NCI-H128 (cell line): Measurements from ENCODE around the gene CEACAM19.
"Not testable (repeated sequence)": the region's sequence is repeated elsewhere in the genome, so short reads cannot be mapped to it uniquely, and the experiment has no call there.

Experiments used
- DNase-seq: peaks from one replicate; lab custom pipeline; 2025; ENCODE audit not compliant: unreplicated experiment; lab: John Stamatoyannopoulos, UW

Gene CEACAM19, protein sequence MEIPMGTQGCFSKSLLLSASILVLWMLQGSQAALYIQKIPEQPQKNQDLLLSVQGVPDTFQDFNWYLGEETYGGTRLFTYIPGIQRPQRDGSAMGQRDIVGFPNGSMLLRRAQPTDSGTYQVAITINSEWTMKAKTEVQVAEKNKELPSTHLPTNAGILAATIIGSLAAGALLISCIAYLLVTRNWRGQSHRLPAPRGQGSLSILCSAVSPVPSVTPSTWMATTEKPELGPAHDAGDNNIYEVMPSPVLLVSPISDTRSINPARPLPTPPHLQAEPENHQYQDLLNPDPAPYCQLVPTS

GRCh38 chr19:44671400-44671799, at the start of gene CEACAM19:
Gene CEACAM19, plus strand, starts transcription at chr19:44671482. Its CDS starts 450 bp downstream, at chr19:44671932.
- DNase-seq: no peak

DNA sequence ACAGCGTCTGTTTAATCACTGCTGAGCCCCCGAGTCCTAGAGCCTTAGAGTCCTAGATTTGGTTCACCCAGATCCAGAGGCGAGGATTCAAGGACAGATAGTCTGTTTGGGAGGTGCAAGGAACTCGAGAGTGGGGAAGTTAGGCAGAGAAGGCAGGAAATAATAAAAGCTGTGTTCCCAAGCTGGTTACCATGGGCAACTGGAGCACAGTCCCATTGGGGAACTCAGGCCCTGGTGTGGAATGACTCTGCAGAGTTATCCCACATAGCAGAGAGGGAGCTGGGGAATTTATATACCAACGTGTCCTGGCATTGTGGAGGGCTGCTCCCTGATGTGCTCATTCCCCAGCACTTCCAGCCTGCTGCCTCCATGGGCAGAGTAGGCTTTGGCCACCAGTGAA, 48.2 kb upstream of the CEACAM19 start:
- DNase-seq: no peak

GRCh38 chr19:44623626-44624025, 47.7 kb upstream of the CEACAM19 start:
- DNase-seq: no peak

DNA sequence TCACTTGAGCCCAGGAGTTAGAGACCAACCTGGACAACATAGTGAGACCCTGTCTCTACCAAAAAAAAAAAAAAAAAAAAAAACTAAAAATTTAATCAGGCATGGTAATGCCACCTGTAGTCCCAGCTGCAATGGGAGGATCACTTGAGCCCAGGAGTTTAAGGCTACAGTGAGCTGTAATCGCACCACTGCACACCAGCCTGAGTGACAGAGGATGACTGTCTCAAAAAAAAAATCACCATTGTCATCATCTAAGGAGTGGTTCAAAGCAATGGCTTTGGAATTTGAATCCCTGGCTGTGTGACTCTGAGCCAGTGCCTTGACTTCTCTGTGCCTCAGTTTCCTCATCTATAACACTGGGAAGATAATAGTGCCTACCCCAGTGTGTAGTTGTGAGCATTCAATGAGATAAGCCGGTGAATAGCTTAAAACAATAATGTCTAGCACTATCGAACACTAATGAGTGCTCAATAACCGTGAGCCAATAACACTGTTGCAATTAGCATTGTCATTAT, 46.4 kb upstream of the CEACAM19 start:
- no peak for DNase-seq

GRCh38 chr19:44625637-44626036, 45.6 kb upstream of the CEACAM19 start:
- DNase-seq: not testable (repeated sequence)

DNA sequence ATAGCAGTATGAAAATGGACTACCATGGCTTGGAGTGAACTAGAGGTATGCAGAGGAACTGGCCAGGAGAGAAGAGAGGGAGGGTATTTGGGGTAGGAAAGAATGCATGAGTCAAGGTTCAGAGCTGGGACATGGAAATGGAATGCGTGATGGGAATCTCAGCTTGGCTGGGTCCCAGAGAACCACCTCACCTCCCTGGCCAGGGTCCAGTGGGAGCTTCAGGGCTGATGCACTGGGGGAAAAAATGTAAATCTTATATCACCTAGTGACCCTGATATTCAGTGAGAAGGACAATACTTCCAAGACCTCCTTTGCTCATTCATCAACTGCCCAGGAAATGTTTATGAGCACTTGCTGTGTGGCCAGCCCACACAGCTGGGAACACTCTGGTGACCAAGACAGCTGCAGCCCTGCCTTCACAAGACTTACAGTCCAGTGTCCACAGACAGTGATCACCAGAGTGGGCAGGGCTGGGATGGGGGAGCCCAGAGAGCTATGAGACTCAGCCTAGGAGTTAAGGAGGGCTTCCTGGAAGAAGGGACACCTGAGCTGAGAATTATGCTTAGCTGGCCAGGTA, 45.1 kb upstream of the CEACAM19 start:
- no peak for DNase-seq

- DNase-seq: no peak
Observed at GRCh38 chr19:44627631-44628030, 43.7 kb upstream of the CEACAM19 start.

DNA sequence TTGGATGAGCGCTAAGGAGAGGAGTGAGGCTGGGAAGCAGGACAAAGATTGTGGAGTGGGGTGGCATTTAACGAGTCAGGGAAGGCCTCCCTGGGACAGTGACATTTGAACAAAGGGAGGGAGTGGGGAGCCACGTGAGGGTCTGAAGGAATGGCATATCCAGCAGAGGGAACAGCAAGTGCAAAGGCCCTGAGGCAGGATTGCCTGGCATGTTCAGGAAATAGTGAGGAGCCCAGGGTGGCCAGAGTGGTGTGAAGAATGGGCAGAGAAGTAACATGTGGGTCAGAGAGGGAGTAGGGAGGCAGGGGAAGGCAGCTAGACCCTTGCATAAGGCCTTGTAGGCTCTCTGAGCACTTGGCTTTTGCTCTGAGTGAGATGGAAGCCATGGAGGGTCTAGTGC, 42.5 kb upstream of the CEACAM19 start:
- DNase-seq: no peak

DNA sequence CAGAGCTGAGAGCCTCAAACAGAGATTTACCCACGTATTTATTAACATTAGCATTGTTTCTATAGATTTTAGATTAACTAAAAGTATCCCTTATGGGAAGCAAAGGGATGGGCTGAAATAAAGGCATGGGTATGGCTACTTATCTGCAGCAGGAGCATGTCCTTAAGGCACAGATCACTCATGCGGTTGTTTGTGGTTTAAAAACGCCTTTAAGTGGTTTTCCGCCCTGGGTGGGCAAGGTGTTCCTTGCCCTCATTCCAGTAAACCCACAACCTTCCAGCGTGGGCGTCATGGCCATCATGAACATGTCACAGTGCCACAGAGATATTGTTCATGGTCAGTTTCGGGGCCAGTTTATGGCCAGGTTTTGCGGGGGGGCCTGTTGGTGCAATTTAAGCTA, 39.7 kb upstream of the CEACAM19 start:
- DNase-seq: not testable (repeated sequence)

GRCh38 chr19:44634058-44634457, 37.2 kb upstream of the CEACAM19 start:
- DNase-seq: not testable (repeated sequence)

DNA sequence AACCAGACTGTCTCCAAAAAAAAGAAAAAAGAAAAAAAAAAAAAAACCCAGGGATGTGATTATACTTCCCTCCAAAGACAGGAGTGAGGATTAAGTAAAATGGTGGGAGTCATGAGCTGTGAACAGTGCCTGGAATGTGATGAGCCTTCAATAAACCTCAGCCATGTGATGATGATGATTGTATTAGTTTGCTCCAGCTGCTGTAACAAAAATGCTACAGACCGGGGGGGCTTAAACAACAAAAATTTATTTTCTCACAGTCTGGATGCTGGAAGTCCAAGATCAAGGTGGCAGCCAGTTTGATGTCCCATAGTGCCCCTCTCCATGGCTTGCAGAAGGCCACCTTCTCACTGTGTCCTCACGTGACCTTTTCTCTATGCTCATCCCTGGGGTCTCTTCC, 36.5 kb upstream of the CEACAM19 start:
- no peak for DNase-seq

- no peak for DNase-seq
Observed at GRCh38 chr19:44635581-44636438, 35.5 kb upstream of the CEACAM19 start.

- no peak for DNase-seq
Observed at GRCh38 chr19:44636439-44637389, 34.6 kb upstream of the CEACAM19 start.

GRCh38 chr19:44637390-44637764, 33.9 kb upstream of the CEACAM19 start:
- DNase-seq: no peak

- no peak for DNase-seq
Observed at GRCh38 chr19:44640518-44640917, 30.8 kb upstream of the CEACAM19 start.

- DNase-seq: no peak
Observed at GRCh38 chr19:44641501-44642265, 29.6 kb upstream of the CEACAM19 start.

DNA sequence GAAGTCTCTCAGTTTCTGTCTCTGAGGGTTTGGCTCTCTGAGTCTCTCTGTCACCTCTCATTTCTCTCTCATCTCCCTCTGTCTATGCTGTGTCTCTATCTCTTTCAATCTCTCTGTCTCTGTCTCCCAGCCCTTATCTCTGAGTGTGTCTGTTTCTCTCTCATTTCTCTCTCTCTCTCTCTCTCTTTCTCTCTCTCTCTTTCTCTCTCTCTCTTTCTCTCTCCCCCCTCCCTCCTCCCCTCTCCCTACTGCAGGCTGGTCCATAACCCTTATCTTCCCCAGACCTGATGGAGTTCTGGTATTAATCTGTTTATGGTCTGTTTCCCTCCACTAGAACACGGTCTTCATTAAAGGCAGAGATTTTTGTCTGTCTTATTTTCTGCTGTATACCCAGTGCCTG, 28.9 kb upstream of the CEACAM19 start:
- no peak for DNase-seq

- DNase-seq: peak; percentile 34
Observed at GRCh38 chr19:44643605-44644401, 27.5 kb upstream of the CEACAM19 start, which contains the start of gene PVR. Gene PVR, plus strand, starts transcription at chr19:44643910. Its CDS starts 187 bp downstream, at chr19:44644097.
